Pancreas (tissue), 10 donors: Measurements from ENCODE around the gene KCTD8. TPM values are rescaled to one million over a fixed set of nuclear protein-coding genes. Genes with fewer than 3 reads are reported as not detected.

Experiments used
- ATAC-seq, 4 donors: fragments of 200-7000 bp; cut with Tn5 transposase; one replicate each; pipeline versions ENCODE4 v1.8.0 to v1.9.1; 2020; ENCODE audit warnings: mild to moderate bottlenecking in 4 of 4, moderate library complexity in 4 of 4
- DNase-seq, 6 donors: peaks; one replicate each; pipeline ENCODE4 v3.0.0-alpha.2; 2020
- FAIRE-seq: peaks from 2 replicates; lab custom pipeline; 2012; peaks lifted over from hg19 to GRCh38; lab: Jason Lieb, UNC
- H3K27ac ChIP-seq, 4 donors: fragments of 200-600 bp; sonication (generic); 1 replicate in 3 of 4; 2 replicates in 1 of 4; pipeline versions ENCODE4 v1.5.0 to v1.8.0; 2020
- H3K27me3 ChIP-seq, 4 donors: fragments of 200-600 bp; one replicate each; pipeline ENCODE4 v1.8.0; 2021
- H3K36me3 ChIP-seq, 3 donors: fragments of 200-600 bp; sonication (generic) in 1 of 3; one replicate each; pipeline versions ENCODE4 v1.5.0 to v1.8.0; 2020 to 2021
- H3K4me1 ChIP-seq, 3 donors: fragments of 200-600 bp; one replicate each; pipeline ENCODE4 v1.8.0; 2021
- H3K4me3 ChIP-seq, 4 donors: fragments of 200-600 bp; sonication (generic) in 2 of 4; one replicate each; pipeline versions ENCODE4 v1.5.0 to v1.8.0; 2020 to 2021
- H3K9me3 ChIP-seq, 4 donors: fragments of 200-600 bp; one replicate each; pipeline ENCODE4 v1.8.0; 2021
- CTCF ChIP-seq, 4 donors: fragments of 200-600 bp; sonication (generic) in 3 of 4; IDR thresholded peaks; one replicate each; pipeline versions ENCODE4 v1.5.0 to v1.8.0; 2021; ENCODE audit warnings: antibody characterized with exemption in 4 of 4
- WGBS, 2 donors: extraction: QIAGEN DNeasy Blood & Tissue Kit; methylation state at CpG; one replicate each; pipeline ENCODE4 v1.1.7; 2013; 5-methylcytosine and 5-hydroxymethylcytosine counted together
- intact Hi-C, 3 donors: fragments of 100-400 bp; cut with DNase I; formaldehyde crosslinking; loops; one replicate each; pipeline versions ENCODE4 v1.11.1 to v1.14.2; 2022
- polyA plus RNA-seq, 2 donors: library from polyadenylated mRNA; stranded (reverse); fragments of 200-250 nt; gene quantifications; one replicate each; pipeline ENCODE4 v1.2.3, GENCODE V29; 2013
- total RNA-seq, 6 donors: library from RNA; stranded (reverse); fragmentation: NEBNext Ultra II Directional in 4 of 6; extraction: Animal tissue kit (Norgen Biotek cat#: 25700) in 4 of 6; gene quantifications; one replicate each; pipeline versions ENCODE4 v1.2.1 to v1.2.4, GENCODE V29; 2021 to 2023
- donor health status: healthy with polysubstance abuse.
- donor health status: DM: no; HTN: no; CAD: no; lungs with moderate emphysema.
- donor health status: DM: no; HTN: no; CAD: no.
- donor health status: control.
- donor health status: control.
- donor health status: Bipolar disorder and iron deficiency.
- donor health status: DM: yes; HTN: yes; CAD: no.
- donor health status: DM: no; HTN: no; CAD: no.
- donor health status: DM: no; HTN: no; CAD: no.
- donor health status: DM: yes; HTN: yes; CAD: no.

The KCTD8 gene
- total and polyA plus RNA-seq, 8 donors: 0.09 to 1.1 (median 0.25) TPM

GRCh38 chr4:44237643-44238042 is 211.0 kb downstream of the KCTD8 start:
- ATAC-seq (no peak), DNase-seq (no peak), FAIRE-seq (no peak)
- TF ChIP-seq CTCF (IDR thresholded peaks at IDR 0.05): no peak
- Histone ChIP-seq H3K36me3 (no peaks in the 10 kb centered on the region), H3K4me3 (no peak overlapping the region), H3K9me3 (no peaks in the 10 kb centered on the region), H3K27ac (no peak overlapping the region), H3K4me1 (no peaks in the 10 kb centered on the region), H3K27me3 (no peaks in the 10 kb centered on the region)
- intact Hi-C loops: no loop called here

- no peak for ATAC-seq
- no peak for FAIRE-seq
- intact Hi-C loops: no loop called here
- TF ChIP-seq CTCF (IDR thresholded peaks at IDR 0.05): no peak
- Histone ChIP-seq H3K9me3 (no peaks in the 10 kb centered on the region), H3K27ac (no peak overlapping the region), H3K36me3 (no peaks in the 10 kb centered on the region), H3K4me3 (no peak overlapping the region), H3K4me1 (no peaks in the 10 kb centered on the region), H3K27me3 (no peaks in the 10 kb centered on the region)
- no peak for DNase-seq
- WGBS, 2 donors: 43% methylated on average over 3 of the region's 3 CpGs
Observed at GRCh38 chr4:44235897-44236296, 212.7 kb downstream of the KCTD8 start.

- H3K27me3 ChIP-seq: no peaks in the 10 kb centered on the region
- H3K9me3 ChIP-seq: no peaks in the 10 kb centered on the region
- no peak for TF ChIP-seq CTCF (IDR thresholded peaks at IDR 0.05)
- no peaks in the 10 kb centered on the region for H3K36me3 ChIP-seq
- intact Hi-C loops: no loop called here
- ATAC-seq: no peak
- 10 to 14% methylated on average over 1 of the region's 1 CpG for WGBS, 2 donors
- no peak for FAIRE-seq
- H3K27ac ChIP-seq: no peak overlapping the region
- no peak overlapping the region for H3K4me3 ChIP-seq
- no peaks in the 10 kb centered on the region for H3K4me1 ChIP-seq
- no peak for DNase-seq
Observed at GRCh38 chr4:44232262-44232661, 216.3 kb downstream of the KCTD8 start.

- Histone ChIP-seq H3K27ac (no peak overlapping the region), H3K36me3 (no peaks in the 10 kb centered on the region), H3K4me3 (no peak overlapping the region), H3K9me3 (no peaks in the 10 kb centered on the region), H3K27me3 (no peaks in the 10 kb centered on the region), H3K4me1 (no peaks in the 10 kb centered on the region)
- ATAC-seq (no peak), FAIRE-seq (no peak), DNase-seq (no peak)
- intact Hi-C loops: no loop called here
- TF ChIP-seq CTCF (IDR thresholded peaks at IDR 0.05): no peak
- WGBS, 2 donors: 38 to 53% methylated on average over 2 of the region's 2 CpGs
Observed at GRCh38 chr4:44231006-44231405, 217.6 kb downstream of the KCTD8 start.

GRCh38 chr4:44228326-44228725 is 220.3 kb downstream of the KCTD8 start:
- WGBS, 2 donors: 50 to 70% methylated on average over 1 of the region's 1 CpG
- Histone ChIP-seq H3K9me3 (no peaks in the 10 kb centered on the region), H3K4me1 (no peaks in the 10 kb centered on the region), H3K27ac (no peak overlapping the region), H3K4me3 (no peak overlapping the region), H3K27me3 (no peaks in the 10 kb centered on the region), H3K36me3 (no peaks in the 10 kb centered on the region)
- no peak for FAIRE-seq
- no peak for DNase-seq
- intact Hi-C loops: no loop called here
- ATAC-seq: no peak
- TF ChIP-seq CTCF (IDR thresholded peaks at IDR 0.05): no peak
